ENCODE results near the gene AFG1L. TPM values are rescaled to one million over a fixed set of nuclear protein-coding genes. Genes with fewer than 3 reads are reported as not detected.

The AFG1L gene
- total and polyA plus RNA-seq, 7 experiments from 2014 or later, result 3.5 to 9.2 (median 6.5) TPM

- peaks cover 0 to 29% (median 25%) of the 10 kb centered on the region in 5 donors for H3K36me3 Mint-ChIP-seq
- Histone ChIP-seq H3K4me1 (ENCODE audit: control insufficient read depth in 2 of 2, insufficient read depth in 2 of 2, low read length in 2 of 2) (no peaks in the 10 kb centered on the region), H3K27me3 (ENCODE audit: control insufficient read depth in 2 of 2, insufficient read depth in 2 of 2, low read length in 2 of 2) (no peaks in the 10 kb centered on the region), H3K27ac (ENCODE audit: low read depth, low read length) (no peak overlapping the region), H3K36me3 (ENCODE audit: control insufficient read depth in 2 of 3, insufficient read depth in 3 of 3, low read length in 3 of 3) (no peaks in the 10 kb centered on the region), H3K4me3 (ENCODE audit: low read length) (no peak overlapping the region), H3K9me3 (ENCODE audit: control insufficient read depth in 2 of 3, low read length in 3 of 3) (no peaks in the 10 kb centered on the region)
- intact Hi-C loops (cut with micrococcal nuclease), result loop anchor here in 1 of 2 donors (10.0 kb wide), 1 partner anchor 236 kb away; no protein-coding TSS in a partner anchor
- H3K4me1 Mint-ChIP-seq, result peaks cover 5 to 21% (median 8%) of the 10 kb centered on the region in 7 donors
- no peak for DNase-seq
- no peak overlapping the region for H3K4me3 Mint-ChIP-seq
- POLR2A ChIA-PET, result no interaction called here
- H3K9me3 Mint-ChIP-seq, result peaks cover 0 to 8% (median 0%) of the 10 kb centered on the region in 11 donors
- CTCF ChIA-PET, result no interaction called here
- no peak for ATAC-seq
- no peak overlapping the region for H3K27ac Mint-ChIP-seq
- H3K27me3 Mint-ChIP-seq, result no peaks in the 10 kb centered on the region
Observed at GRCh38 chr6:108350528-108350927, 55.7 kb downstream of the AFG1L start.

GRCh38 chr6:108353853-108354252, 59.0 kb downstream of the AFG1L start:
- no peak overlapping the region for H3K4me3 Mint-ChIP-seq
- no peak overlapping the region for H3K27ac ChIP-seq (ENCODE audit: low read depth, low read length)
- H3K36me3 Mint-ChIP-seq, result peaks cover 5 to 21% (median 17%) of the 10 kb centered on the region in 5 donors
- DNase-seq, result no peak
- H3K4me1 ChIP-seq (ENCODE audit: control insufficient read depth in 2 of 2, insufficient read depth in 2 of 2, low read length in 2 of 2), result no peaks in the 10 kb centered on the region
- no peaks in the 10 kb centered on the region for H3K27me3 Mint-ChIP-seq
- CTCF ChIA-PET, result no interaction called here
- no peaks in the 10 kb centered on the region for H3K36me3 ChIP-seq (ENCODE audit: control insufficient read depth in 2 of 3, insufficient read depth in 3 of 3, low read length in 3 of 3)
- intact Hi-C loops (cut with micrococcal nuclease), result loop anchor here in 1 of 2 donors (10.0 kb wide), 1 partner anchor 239 kb away; no protein-coding TSS in a partner anchor
- H3K9me3 ChIP-seq (ENCODE audit: control insufficient read depth in 2 of 3, low read length in 3 of 3), result no peaks in the 10 kb centered on the region
- H3K4me1 Mint-ChIP-seq, result peaks cover 0 to 11% (median 2%) of the 10 kb centered on the region in 7 donors
- H3K27me3 ChIP-seq (ENCODE audit: control insufficient read depth in 2 of 2, insufficient read depth in 2 of 2, low read length in 2 of 2), result no peaks in the 10 kb centered on the region
- POLR2A ChIA-PET, result no interaction called here
- no peak overlapping the region for H3K4me3 ChIP-seq (ENCODE audit: low read length)
- H3K27ac Mint-ChIP-seq, result no peak overlapping the region
- H3K9me3 Mint-ChIP-seq, result peaks cover 0 to under 1% (median 0%) of the 10 kb centered on the region in 11 donors
- no peak for ATAC-seq

GRCh38 chr6:108355120-108355519, 60.3 kb downstream of the AFG1L start:
- no peak for DNase-seq
- H3K27me3 Mint-ChIP-seq, result no peaks in the 10 kb centered on the region
- ATAC-seq, result no peak
- peaks cover 5 to 27% (median 23%) of the 10 kb centered on the region in 5 donors for H3K36me3 Mint-ChIP-seq
- no peak overlapping the region for H3K4me3 Mint-ChIP-seq
- no peak overlapping the region for H3K27ac ChIP-seq (ENCODE audit: low read depth, low read length)
- no peaks in the 10 kb centered on the region for H3K9me3 Mint-ChIP-seq
- H3K4me1 ChIP-seq (ENCODE audit: control insufficient read depth in 2 of 2, insufficient read depth in 2 of 2, low read length in 2 of 2), result no peaks in the 10 kb centered on the region
- H3K27me3 ChIP-seq (ENCODE audit: control insufficient read depth in 2 of 2, insufficient read depth in 2 of 2, low read length in 2 of 2), result no peaks in the 10 kb centered on the region
- H3K9me3 ChIP-seq (ENCODE audit: control insufficient read depth in 2 of 3, low read length in 3 of 3), result no peaks in the 10 kb centered on the region
- intact Hi-C loops (cut with micrococcal nuclease), result loop anchor here in 1 of 2 donors (10.0 kb wide), 1 partner anchor 240 kb away; no protein-coding TSS in a partner anchor
- H3K27ac Mint-ChIP-seq, result no peak overlapping the region
- H3K36me3 ChIP-seq (ENCODE audit: control insufficient read depth in 2 of 3, insufficient read depth in 3 of 3, low read length in 3 of 3), result no peaks in the 10 kb centered on the region
- no peak overlapping the region for H3K4me3 ChIP-seq (ENCODE audit: low read length)
- POLR2A ChIA-PET, result no interaction called here
- H3K4me1 Mint-ChIP-seq, result peaks cover 0 to 13% (median 0%) of the 10 kb centered on the region in 7 donors
- CTCF ChIA-PET, result no interaction called here

GRCh38 chr6:108355890-108356289, 61.0 kb downstream of the AFG1L start:
- Mint-ChIP-seq H3K36me3 (peaks cover 5 to 32% (median 28%) of the 10 kb centered on the region in 5 donors), H3K4me1 (peaks cover 0 to 17% (median 0%) of the 10 kb centered on the region in 7 donors), H3K9me3 (no peaks in the 10 kb centered on the region), H3K4me3 (no peak overlapping the region), H3K27ac (no peak overlapping the region), H3K27me3 (no peaks in the 10 kb centered on the region)
- ATAC-seq (no peak), DNase-seq (no peak)
- Histone ChIP-seq H3K36me3 (ENCODE audit: control insufficient read depth in 2 of 3, insufficient read depth in 3 of 3, low read length in 3 of 3) (no peaks in the 10 kb centered on the region), H3K9me3 (ENCODE audit: control insufficient read depth in 2 of 3, low read length in 3 of 3) (no peaks in the 10 kb centered on the region), H3K4me3 (ENCODE audit: low read length) (no peak overlapping the region), H3K27ac (ENCODE audit: low read depth, low read length) (no peak overlapping the region), H3K27me3 (ENCODE audit: control insufficient read depth in 2 of 2, insufficient read depth in 2 of 2, low read length in 2 of 2) (no peaks in the 10 kb centered on the region), H3K4me1 (ENCODE audit: control insufficient read depth in 2 of 2, insufficient read depth in 2 of 2, low read length in 2 of 2) (no peaks in the 10 kb centered on the region)
- POLR2A ChIA-PET, result no interaction called here
- CTCF ChIA-PET, result no interaction called here
- intact Hi-C loops (cut with micrococcal nuclease), result loop anchor here in 1 of 2 donors (10.0 kb wide), 1 partner anchor 241 kb away; no protein-coding TSS in a partner anchor

GRCh38 chr6:108359901-108360882, 65.3 kb downstream of the AFG1L start:
- Histone ChIP-seq H3K36me3 (ENCODE audit: control insufficient read depth in 2 of 3, insufficient read depth in 3 of 3, low read length in 3 of 3) (no peaks in the 10 kb centered on the region), H3K27me3 (ENCODE audit: control insufficient read depth in 2 of 2, insufficient read depth in 2 of 2, low read length in 2 of 2) (no peaks in the 10 kb centered on the region), H3K9me3 (ENCODE audit: control insufficient read depth in 2 of 3, low read length in 3 of 3) (no peaks in the 10 kb centered on the region), H3K4me3 (ENCODE audit: low read length) (no peak overlapping the region), H3K4me1 (ENCODE audit: control insufficient read depth in 2 of 2, insufficient read depth in 2 of 2, low read length in 2 of 2) (no peaks in the 10 kb centered on the region), H3K27ac (ENCODE audit: low read depth, low read length) (no peak overlapping the region)
- peaks cover 5 to 32% (median 22%) of the 10 kb centered on the region in 5 donors for H3K36me3 Mint-ChIP-seq
- POLR2A ChIA-PET, result no interaction called here
- no peaks in the 10 kb centered on the region for H3K9me3 Mint-ChIP-seq
- ATAC-seq (no peak), DNase-seq (no peak)
- no peaks in the 10 kb centered on the region for H3K27me3 Mint-ChIP-seq
- intact Hi-C loops (cut with micrococcal nuclease), result loop anchor here in 1 of 2 donors (5.0 to 10.0 kb wide), 2 partner anchors 63 to 245 kb away; partner anchors contain the start of gene AFG1L
- H3K4me3 Mint-ChIP-seq, result no peak overlapping the region
- peaks cover 0 to 13% (median 0%) of the 10 kb centered on the region in 7 donors for H3K4me1 Mint-ChIP-seq
- no peak overlapping the region for H3K27ac Mint-ChIP-seq
- CTCF ChIA-PET, result no interaction called here

GRCh38 chr6:108360919-108361311, 66.1 kb downstream of the AFG1L start:
- Histone ChIP-seq H3K27me3 (ENCODE audit: control insufficient read depth in 2 of 2, insufficient read depth in 2 of 2, low read length in 2 of 2) (no peaks in the 10 kb centered on the region), H3K9me3 (ENCODE audit: control insufficient read depth in 2 of 3, low read length in 3 of 3) (no peaks in the 10 kb centered on the region), H3K27ac (ENCODE audit: low read depth, low read length) (no peak overlapping the region), H3K4me3 (ENCODE audit: low read length) (no peak overlapping the region), H3K4me1 (ENCODE audit: control insufficient read depth in 2 of 2, insufficient read depth in 2 of 2, low read length in 2 of 2) (no peaks in the 10 kb centered on the region), H3K36me3 (ENCODE audit: control insufficient read depth in 2 of 3, insufficient read depth in 3 of 3, low read length in 3 of 3) (no peaks in the 10 kb centered on the region)
- CTCF ChIA-PET, result no interaction called here
- Mint-ChIP-seq H3K27ac (no peak overlapping the region), H3K9me3 (no peaks in the 10 kb centered on the region), H3K4me3 (no peak overlapping the region), H3K4me1 (peaks cover 0 to 13% (median 0%) of the 10 kb centered on the region in 7 donors), H3K36me3 (peaks cover 5 to 32% (median 22%) of the 10 kb centered on the region in 5 donors), H3K27me3 (no peaks in the 10 kb centered on the region)
- DNase-seq (no peak), ATAC-seq (no peak)
- POLR2A ChIA-PET, result no interaction called here
- intact Hi-C loops (cut with micrococcal nuclease), result loop anchor here in 1 of 2 donors (5.0 kb wide), 1 partner anchor 64 kb away; the partner anchor contains the start of gene AFG1L

Measured in naive thymus-derived CD4-positive, alpha-beta T cell (primary cell).